Activated T-helper 1 cell treated with anti-CD3 and anti-CD28 coated beads, Interleukin-12 subunit alpha, Interleukin-12 subunit beta, Interleukin-2, Interleukin-4 antibody, amounts not matched to agents 30 ng/mL and 10 ng/mL and 1 ng/mL, durations not matched to agents 14 hours and 24 hours and 36 hours (primary cell): ENCODE results near the gene XAB2. TPM values are rescaled to one million over a fixed set of nuclear protein-coding genes. Genes with fewer than 3 reads are reported as not detected.
A peak's percentile ranks its signal among the peaks of the same experiment; 100 is the strongest.

Experiments
- DNase-seq: peaks from one replicate; pipeline ENCODE4 v3.0.0; 2021; ENCODE audit warnings: low spot score
- H3K27ac Mint-ChIP-seq: one replicate; pipeline ENCODE4 v1.8.0; 2021; ENCODE audit warnings: mild to moderate bottlenecking, mixed read lengths
- H3K27me3 Mint-ChIP-seq: one replicate; pipeline ENCODE4 v1.8.0; 2022; ENCODE audit warnings: mild to moderate bottlenecking, moderate library complexity, mixed read lengths; ENCODE audit not compliant: insufficient read depth
- H3K36me3 Mint-ChIP-seq: one replicate; pipeline ENCODE4 v1.8.0; 2021; ENCODE audit warnings: low read depth, mixed read lengths
- H3K4me1 Mint-ChIP-seq: one replicate; pipeline ENCODE4 v1.8.0; 2021; ENCODE audit warnings: low read depth, mixed read lengths
- H3K4me3 Mint-ChIP-seq: one replicate; pipeline ENCODE4 v1.8.0; 2021; ENCODE audit warnings: mild to moderate bottlenecking, moderate library complexity, mixed read lengths
- H3K9me3 Mint-ChIP-seq: one replicate; pipeline ENCODE4 v1.8.0; 2021; ENCODE audit warnings: mixed read lengths
- intact Hi-C: fragments of 100-400 bp; cut with micrococcal nuclease; formaldehyde crosslinking; loops from one replicate; pipeline ENCODE4 v1.15.1; 2024
- total RNA-seq: library from RNA; stranded (reverse); gene quantifications from 2 replicates; pipeline ENCODE4 v1.2.3, GENCODE V29; 2022

Gene XAB2
- total RNA-seq, 1 donor from 2014 or later: 50.7 TPM

DNA sequence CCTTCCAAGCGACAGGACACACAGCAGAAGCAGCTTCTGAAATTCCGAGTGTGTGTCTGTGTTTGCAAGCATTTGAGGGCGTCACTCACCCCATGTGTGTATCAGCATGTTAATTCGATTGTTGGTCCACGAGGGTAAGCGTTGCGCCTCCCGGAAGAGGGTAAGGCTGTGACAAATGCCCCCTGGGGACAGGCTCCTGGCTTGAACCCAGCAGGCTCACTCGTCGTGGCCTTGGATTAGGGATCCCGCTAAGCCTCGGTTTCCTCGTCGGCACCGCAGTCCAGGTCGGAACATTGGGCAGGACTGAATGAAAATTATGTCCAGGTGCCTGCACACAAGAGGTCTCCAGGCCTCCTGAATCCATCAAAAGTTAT is 7.0 kb upstream of the XAB2 start:
- H3K4me3 Mint-ChIP-seq: peak overlapping the region; percentile 85
- H3K27ac Mint-ChIP-seq: peak overlapping the region; percentile 77
- intact Hi-C loops: loop anchor here (2.0 kb wide), 1 partner anchor 32 kb away; no protein-coding TSS in a partner anchor
- no peaks in the 10 kb centered on the region for H3K9me3 Mint-ChIP-seq
- no peak for DNase-seq
- no peaks in the 10 kb centered on the region for H3K27me3 Mint-ChIP-seq
- peaks cover 8% of the 10 kb centered on the region for H3K36me3 Mint-ChIP-seq
- peaks cover 35% of the 10 kb centered on the region for H3K4me1 Mint-ChIP-seq

DNA sequence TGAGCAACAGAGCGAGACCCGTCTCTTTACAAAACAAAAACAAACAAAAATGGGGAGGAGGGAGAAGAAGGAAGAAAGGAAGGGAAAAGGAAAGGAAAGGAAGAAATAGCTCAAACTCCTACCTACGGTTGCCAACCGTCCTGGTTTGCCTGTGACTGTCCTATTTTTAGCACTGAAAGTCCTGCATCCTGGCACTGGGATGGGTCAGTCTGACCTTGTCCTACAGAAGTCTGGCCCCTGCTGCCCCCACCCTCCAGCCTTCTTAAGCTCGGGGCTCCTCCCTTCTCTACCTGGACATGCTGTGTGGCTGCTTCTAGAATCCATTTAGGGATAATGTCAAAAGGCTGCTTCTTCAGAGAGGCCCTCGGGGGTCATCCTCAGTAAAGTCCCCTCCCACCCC is 6.3 kb upstream of the XAB2 start:
- Mint-ChIP-seq H3K27ac (peak overlapping the region; percentile 77), H3K9me3 (no peaks in the 10 kb centered on the region), H3K4me1 (peaks cover 39% of the 10 kb centered on the region), H3K36me3 (peaks cover 8% of the 10 kb centered on the region), H3K27me3 (no peaks in the 10 kb centered on the region), H3K4me3 (peak overlapping the region; percentile 85)
- intact Hi-C loops: loop anchor here (2.0 kb wide), 1 partner anchor 31 kb away; no protein-coding TSS in a partner anchor
- no peak for DNase-seq

DNA sequence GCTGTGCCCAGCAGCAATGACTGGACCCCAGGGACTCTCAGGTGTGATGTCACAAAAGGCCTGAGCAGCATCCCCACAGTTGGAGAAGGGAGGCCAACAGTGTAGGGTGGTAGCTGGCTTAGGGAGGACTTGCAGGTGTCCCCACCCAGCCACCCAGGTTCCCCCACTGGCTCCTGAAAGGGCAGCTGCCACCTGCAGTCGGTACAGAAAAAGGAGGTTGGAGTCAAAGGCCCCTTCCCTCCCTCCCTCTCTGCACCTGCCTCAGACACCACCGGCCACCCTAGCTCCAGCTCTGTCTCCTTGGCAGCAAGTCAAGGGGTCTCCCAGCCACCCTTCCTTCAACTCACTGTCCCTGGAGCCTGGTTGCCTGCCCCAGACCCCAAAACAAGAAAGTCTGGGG is 4.4 kb upstream of the XAB2 start, which contains the start of gene PCP2:
PCP2 (minus strand) TSS at position 22 of the 400 bp plus-strand sequence. CDS start 262 bp downstream, outside the sequence.
- no peak for DNase-seq
- intact Hi-C loops: no loop called here
- Mint-ChIP-seq H3K4me3 (no peak within 1 kb of the TSS), H3K4me1 (peaks cover 41% of the 10 kb centered on the region), H3K9me3 (no peaks in the 10 kb centered on the region), H3K27ac (no peak within 1 kb of the TSS), H3K27me3 (no peaks in the 10 kb centered on the region), H3K36me3 (peaks cover 7% of the 10 kb centered on the region)

DNA sequence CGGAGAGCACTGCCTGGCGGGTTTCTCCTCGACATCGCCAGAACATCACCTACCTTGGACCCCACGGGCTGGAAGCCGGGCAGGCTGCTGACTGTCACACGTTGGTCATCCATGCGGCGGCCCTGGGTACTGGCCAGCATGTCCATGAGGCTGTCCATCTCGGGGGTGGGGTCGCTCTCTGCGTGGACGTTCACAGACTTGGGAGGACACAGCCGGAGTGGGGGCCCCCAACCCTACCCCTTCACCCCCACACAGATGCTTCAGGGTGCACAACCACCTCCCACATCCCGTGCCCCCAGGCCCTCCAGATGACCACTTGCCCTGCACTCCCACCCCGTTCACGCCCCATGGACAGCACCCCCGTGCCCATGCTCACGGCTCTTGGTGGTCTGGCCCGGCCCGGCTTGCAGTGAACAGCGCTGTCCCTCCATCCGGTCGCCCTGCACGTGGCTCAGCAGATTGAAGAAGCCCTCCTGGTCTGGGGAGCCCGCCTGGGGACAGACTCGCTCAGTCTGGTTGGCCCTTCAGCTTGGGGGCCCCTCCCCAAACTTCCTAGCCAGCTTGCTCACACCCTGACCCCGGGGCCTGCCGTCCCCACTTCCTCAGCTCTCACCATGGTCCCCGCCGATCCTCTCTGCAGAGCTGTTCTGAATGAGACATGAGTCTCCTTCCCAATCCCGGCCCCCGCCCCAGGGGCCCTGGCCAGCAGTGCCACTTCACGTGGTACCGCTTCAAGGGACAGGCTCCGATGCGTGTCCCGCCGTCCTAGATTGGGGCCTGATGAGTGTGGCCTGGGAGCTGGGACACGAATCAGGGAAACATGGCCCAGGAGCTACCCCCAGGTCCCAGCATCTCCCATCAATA is 3.2 kb upstream of the XAB2 start:
- Mint-ChIP-seq H3K27ac (no peak overlapping the region), H3K4me1 (peaks cover 48% of the 10 kb centered on the region), H3K9me3 (no peaks in the 10 kb centered on the region)

DNA sequence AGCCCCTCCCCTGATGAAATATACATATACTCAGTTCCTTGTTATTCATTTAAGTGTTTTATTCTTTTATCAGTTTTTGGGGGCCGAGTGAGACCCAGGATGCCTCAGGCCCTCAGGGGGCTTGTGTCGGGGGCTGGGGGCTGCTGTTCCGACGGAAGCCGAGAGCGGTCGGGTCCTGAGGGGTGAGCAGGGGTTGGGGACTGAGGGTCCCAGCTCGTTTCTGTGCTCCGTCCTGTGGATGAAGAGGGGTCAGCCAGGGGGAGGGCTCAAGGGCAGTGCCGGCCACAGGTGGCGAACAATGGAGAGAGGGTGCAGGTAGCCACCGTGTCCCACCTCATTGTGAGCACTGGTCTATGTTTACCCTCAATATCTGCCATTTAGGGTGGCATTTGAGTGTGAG is 2.2 kb upstream of the XAB2 start:
- H3K4me3 Mint-ChIP-seq: peak overlapping the region; percentile 19
- H3K4me1 Mint-ChIP-seq: peaks cover 48% of the 10 kb centered on the region
- H3K9me3 Mint-ChIP-seq: no peaks in the 10 kb centered on the region
- H3K27me3 Mint-ChIP-seq: no peaks in the 10 kb centered on the region
- H3K27ac Mint-ChIP-seq: no peak overlapping the region
- no peak for DNase-seq
- intact Hi-C loops: no loop called here
- H3K36me3 Mint-ChIP-seq: peaks cover 12% of the 10 kb centered on the region

More for the DNA sequence above, 3.2 kb upstream of the XAB2 start:
- H3K36me3 Mint-ChIP-seq: peaks cover 9% of the 10 kb centered on the region
- H3K27me3 Mint-ChIP-seq: no peaks in the 10 kb centered on the region
- peak overlapping the region; percentile 19 for H3K4me3 Mint-ChIP-seq
- DNase-seq: no peak
- intact Hi-C loops: no loop called here

DNA sequence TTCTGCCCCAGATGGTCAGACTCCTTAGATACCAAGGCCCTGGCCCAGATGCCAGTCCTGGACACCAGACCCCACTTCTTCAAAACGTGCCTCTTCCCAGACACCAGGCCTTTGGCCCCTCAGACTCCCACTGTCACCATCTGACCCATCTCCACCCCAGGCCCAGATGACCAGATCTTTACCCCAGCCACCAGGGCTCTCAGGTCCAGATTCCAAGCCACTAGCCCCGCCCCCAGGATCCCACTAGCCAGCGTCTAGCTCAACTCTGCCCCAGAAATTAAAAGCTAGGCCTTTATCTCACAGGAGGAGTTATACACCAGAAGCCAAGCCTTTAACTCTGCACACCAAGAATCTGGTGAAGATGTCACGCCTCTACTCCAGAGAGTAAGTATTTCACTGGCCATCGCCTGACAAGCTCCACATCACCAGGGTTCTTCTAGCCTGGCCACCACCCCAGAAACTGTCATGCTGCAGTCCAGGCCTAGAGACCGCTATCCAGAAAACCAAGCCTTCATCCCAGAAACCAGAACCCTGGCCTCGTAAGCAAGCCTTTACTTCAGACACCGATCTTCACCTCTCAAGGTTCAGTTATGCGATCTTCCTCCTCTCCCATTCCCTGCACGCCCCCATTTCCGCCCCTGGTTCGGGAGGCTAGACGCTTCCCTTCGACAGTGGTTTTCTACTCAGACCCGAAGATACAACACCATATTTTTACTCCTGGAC is 595 bp downstream of the XAB2 start:
- peak overlapping the region; percentile 98 for H3K4me3 Mint-ChIP-seq
- no peaks in the 10 kb centered on the region for H3K27me3 Mint-ChIP-seq
- peaks cover 31% of the 10 kb centered on the region for H3K4me1 Mint-ChIP-seq
- H3K36me3 Mint-ChIP-seq: peaks cover 15% of the 10 kb centered on the region
- peak overlapping the region; percentile 98 for H3K27ac Mint-ChIP-seq
- no peak for DNase-seq
- intact Hi-C loops: loop anchor here (1.0 to 2.0 kb wide), 4 partner anchors 9 to 93 kb away; partner anchors contain the start of genes PNPLA6 and STXBP2
- H3K9me3 Mint-ChIP-seq: no peaks in the 10 kb centered on the region

DNA sequence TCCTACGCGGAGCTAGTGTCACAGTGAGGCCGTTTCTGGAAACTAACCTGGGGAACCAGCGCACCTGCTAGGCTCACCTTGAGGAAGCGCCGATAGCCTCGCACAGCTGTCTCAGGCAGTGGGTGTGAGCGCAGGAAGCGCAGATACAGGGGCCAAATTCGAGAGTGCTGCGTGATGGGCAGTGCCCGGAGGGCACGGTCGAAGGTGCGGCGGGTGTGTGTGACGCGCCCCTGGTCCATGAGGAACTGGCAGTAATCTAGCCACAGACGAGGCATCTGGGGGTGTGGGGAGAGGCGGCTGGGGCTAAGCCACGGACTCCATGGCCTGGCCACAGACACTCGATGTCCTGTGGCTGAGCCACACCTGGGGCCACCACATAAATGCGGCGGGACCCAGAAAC is 2.2 kb downstream of the XAB2 start:
- H3K27me3 Mint-ChIP-seq: no peaks in the 10 kb centered on the region
- no peak overlapping the region for H3K4me3 Mint-ChIP-seq
- intact Hi-C loops: no loop called here
- H3K4me1 Mint-ChIP-seq: peaks cover 31% of the 10 kb centered on the region
- DNase-seq: no peak
- H3K9me3 Mint-ChIP-seq: no peaks in the 10 kb centered on the region
- H3K36me3 Mint-ChIP-seq: peaks cover 22% of the 10 kb centered on the region
- no peak overlapping the region for H3K27ac Mint-ChIP-seq

DNA sequence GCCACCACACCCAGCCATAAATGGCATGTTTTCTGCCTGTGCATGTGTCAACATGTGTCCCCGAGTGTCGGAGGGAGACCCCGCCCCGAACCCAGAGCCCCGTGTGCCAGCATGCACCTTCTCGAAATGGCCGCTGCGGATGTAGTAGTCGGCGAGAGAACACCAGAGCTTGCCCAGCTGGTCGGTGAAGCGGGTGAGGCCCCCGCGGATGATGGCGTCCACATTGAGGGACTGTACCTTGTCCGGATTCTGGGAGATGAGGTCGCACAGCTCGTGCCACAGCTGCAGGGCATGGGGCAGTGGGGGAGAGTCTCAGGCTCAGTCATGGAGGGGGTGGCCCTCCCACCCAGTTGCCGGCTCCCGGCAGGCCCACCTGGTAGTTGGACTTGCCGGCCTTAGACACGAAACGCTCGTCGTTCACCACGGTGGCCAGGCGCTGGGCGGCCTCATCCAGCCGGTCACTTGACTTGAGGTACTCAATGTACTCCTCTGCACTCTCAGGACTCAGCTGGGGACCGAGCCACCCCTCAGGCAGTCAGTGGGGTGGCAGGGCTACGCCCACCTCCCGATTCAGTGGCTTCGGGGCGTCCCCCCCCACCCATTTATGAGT is 3.5 kb downstream of the XAB2 start:
- Mint-ChIP-seq H3K27me3 (no peaks in the 10 kb centered on the region), H3K36me3 (peaks cover 28% of the 10 kb centered on the region), H3K9me3 (no peaks in the 10 kb centered on the region), H3K4me1 (peaks cover 29% of the 10 kb centered on the region), H3K4me3 (no peak overlapping the region), H3K27ac (no peak overlapping the region)
- intact Hi-C loops: no loop called here
- DNase-seq: no peak

DNA sequence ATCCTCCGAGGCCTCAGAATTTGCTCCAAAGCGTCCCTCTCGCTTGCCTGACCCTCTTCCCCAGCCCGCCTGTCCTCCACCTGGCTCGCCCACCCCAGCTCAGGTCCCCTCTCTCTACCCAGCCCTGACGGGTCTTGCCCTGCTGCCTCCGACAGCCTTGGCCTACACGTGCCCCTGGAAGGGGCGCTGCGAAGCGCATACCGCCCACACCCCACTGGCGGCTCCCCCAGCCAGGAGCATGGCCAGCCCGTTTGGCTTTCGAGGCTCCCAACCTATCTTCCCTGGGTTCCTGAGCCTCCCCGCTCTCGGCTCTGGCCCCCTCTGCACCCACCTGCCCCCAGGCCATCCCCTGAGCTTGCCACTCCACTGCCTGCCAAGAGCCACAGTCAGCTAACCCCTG is 4.5 kb downstream of the XAB2 start:
- no peak for DNase-seq
- peaks cover 18% of the 10 kb centered on the region for H3K4me1 Mint-ChIP-seq
- no peak overlapping the region for H3K4me3 Mint-ChIP-seq
- H3K27me3 Mint-ChIP-seq: no peaks in the 10 kb centered on the region
- no peak overlapping the region for H3K27ac Mint-ChIP-seq
- no peaks in the 10 kb centered on the region for H3K9me3 Mint-ChIP-seq
- H3K36me3 Mint-ChIP-seq: peaks cover 28% of the 10 kb centered on the region
- intact Hi-C loops: no loop called here

DNA sequence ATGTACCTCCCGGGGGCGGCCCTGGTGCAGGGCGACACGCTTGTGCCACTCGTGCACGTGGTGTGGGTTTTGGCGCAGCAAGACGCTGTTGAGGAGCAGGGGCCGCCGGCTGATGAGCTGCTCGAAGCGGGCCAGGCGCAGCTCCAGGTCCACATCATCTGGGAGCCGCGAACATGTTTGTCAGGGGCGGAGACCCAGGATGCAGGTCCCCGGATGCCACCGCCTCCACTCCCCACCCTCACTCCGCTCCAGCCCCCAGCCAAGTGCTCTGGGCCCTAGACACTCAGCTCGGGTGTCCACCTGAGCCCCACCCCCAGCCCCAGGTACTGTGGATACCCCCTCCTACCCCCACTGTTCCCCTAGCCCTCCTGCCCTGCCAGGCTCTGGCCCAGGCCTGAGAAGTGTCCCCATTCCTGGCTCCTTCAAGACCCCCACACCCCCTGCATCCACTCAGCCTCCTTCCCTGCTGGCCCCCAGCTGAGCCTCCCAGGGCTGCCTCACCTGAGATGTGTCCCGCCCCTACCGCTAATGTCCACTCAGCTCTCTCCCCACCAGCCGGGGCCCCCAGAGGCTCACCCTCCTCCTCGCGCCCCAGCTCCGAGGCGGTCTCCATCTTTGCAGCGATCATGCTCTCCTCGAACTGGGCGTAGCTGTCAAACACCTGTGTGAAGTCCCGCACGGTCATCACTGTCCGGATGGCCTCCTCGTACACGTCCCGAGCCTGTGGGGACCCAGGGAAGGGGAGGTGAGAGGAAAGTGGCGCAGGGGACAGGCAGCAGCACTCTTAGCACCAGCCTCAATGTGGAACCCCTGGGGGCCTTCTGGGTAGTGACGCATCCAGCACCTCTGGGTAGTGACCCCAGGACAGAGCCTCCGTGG is 5.4 kb downstream of the XAB2 start:
- Mint-ChIP-seq H3K27ac (no peak overlapping the region), H3K36me3 (peaks cover 21% of the 10 kb centered on the region), H3K27me3 (no peaks in the 10 kb centered on the region), H3K9me3 (no peaks in the 10 kb centered on the region), H3K4me1 (peaks cover 10% of the 10 kb centered on the region), H3K4me3 (no peak overlapping the region)
- no peak for DNase-seq
- intact Hi-C loops: no loop called here

DNA sequence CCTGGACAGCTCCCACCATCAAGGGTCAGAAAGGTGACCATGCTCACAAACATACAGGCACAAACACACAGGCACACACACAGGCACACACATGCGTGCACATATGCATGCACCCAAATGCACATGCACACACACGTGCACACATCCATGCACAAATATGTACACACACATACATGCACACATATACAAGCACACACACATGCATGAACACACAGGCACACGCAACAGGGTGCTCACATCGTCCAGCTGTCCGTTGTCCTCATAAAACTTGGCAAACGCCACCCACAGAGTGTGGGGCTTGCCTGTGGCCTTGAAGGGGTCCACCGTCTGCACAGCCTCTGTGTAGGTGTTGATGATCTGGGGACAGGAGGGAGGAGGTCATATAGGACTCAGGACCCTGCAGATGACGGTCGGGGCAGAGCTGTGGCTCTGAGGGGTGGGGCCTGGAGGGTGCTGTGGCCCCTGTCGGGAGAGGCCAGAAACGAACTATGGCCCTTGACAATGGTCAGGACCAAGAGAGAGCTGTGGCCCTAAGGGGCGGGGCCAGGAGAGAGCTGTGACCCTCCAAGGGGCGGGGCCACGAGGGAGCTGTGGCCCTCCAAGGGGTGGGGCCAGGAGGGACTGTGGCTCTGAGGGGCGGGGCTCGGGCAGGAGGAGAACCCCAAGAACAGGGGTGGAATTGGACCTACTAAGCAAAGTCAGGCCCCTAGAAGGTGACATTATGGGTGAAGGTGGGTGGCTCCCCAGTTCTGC is 6.2 kb downstream of the XAB2 start:
- intact Hi-C loops: no loop called here
- no peak for DNase-seq
- Mint-ChIP-seq H3K4me1 (peaks cover 1% of the 10 kb centered on the region), H3K27ac (no peak overlapping the region), H3K36me3 (peaks cover 24% of the 10 kb centered on the region), H3K27me3 (no peaks in the 10 kb centered on the region), H3K9me3 (no peaks in the 10 kb centered on the region), H3K4me3 (no peak overlapping the region)
